CD4-positive, alpha-beta T cell treated with Interleukin-4 for 4 hours (primary cell): Measurements from ENCODE around the gene GUCA1A.

Experiments
- DNase-seq: peaks from one replicate; pipeline ENCODE4 v3.0.0-alpha.2; 2020

GUCA1A gene

GRCh38 chr6:42173101-42173500 is at the start of gene GUCA1A:
TSS of gene GUCA1A (plus strand) at chr6:42173364. CDS start at chr6:42173614, 250 bp downstream.
- DNase-seq, result no peak

GRCh38 chr6:42123379-42124103 is 49.6 kb upstream of the GUCA1A start:
- DNase-seq, result no peak

GRCh38 chr6:42124223-42124836 is 48.8 kb upstream of the GUCA1A start:
- no peak for DNase-seq

GRCh38 chr6:42125231-42125630 is 47.9 kb upstream of the GUCA1A start:
- DNase-seq, result no peak

- no peak for DNase-seq
Measured at GRCh38 chr6:42125663-42126062, 47.5 kb upstream of the GUCA1A start.

- no peak for DNase-seq
Measured at GRCh38 chr6:42128460-42129359, 44.5 kb upstream of the GUCA1A start.

- DNase-seq, result no peak
Measured at GRCh38 chr6:42129360-42129676, 43.8 kb upstream of the GUCA1A start.

- no peak for DNase-seq
Measured at GRCh38 chr6:42131531-42131930, 41.6 kb upstream of the GUCA1A start.

- DNase-seq, result no peak
Measured at GRCh38 chr6:42133926-42134325, 39.2 kb upstream of the GUCA1A start.

GRCh38 chr6:42135161-42135560 is 38.0 kb upstream of the GUCA1A start:
- no peak for DNase-seq

- DNase-seq, result no peak
Measured at GRCh38 chr6:42135722-42136121, 37.4 kb upstream of the GUCA1A start.

GRCh38 chr6:42136508-42137193 is 36.5 kb upstream of the GUCA1A start:
- no peak for DNase-seq

GRCh38 chr6:42137194-42137753 is 35.9 kb upstream of the GUCA1A start:
- no peak for DNase-seq

- DNase-seq, result no peak
Measured at GRCh38 chr6:42138190-42138589, 35.0 kb upstream of the GUCA1A start.

GRCh38 chr6:42138630-42139619 is 34.2 kb upstream of the GUCA1A start:
- DNase-seq, result no peak

GRCh38 chr6:42140032-42140431 is 33.1 kb upstream of the GUCA1A start:
- DNase-seq, result no peak

GRCh38 chr6:42140756-42141602 is 32.2 kb upstream of the GUCA1A start:
- DNase-seq, result no peak

GRCh38 chr6:42141603-42142117 is 31.5 kb upstream of the GUCA1A start:
- DNase-seq, result no peak

- DNase-seq, result no peak
Measured at GRCh38 chr6:42142118-42142835, 30.9 kb upstream of the GUCA1A start, which contains the start of gene C6orf132. TSS of gene C6orf132 (minus strand) at chr6:42142620. CDS start at chr6:42142444, 176 bp downstream.
